HUES48 (cell line): ENCODE data around the gene INSC.
"Not testable (repeated sequence)": the region's sequence is repeated elsewhere in the genome, so short reads cannot be mapped to it uniquely, and the experiment has no call there.

Experiments used
- H3K27ac ChIP-seq: one replicate; pipeline ENCODE4 v1.7.0; 2013; ENCODE audit warnings: low read depth, low read length, inconsistent platforms
- H3K27me3 ChIP-seq: 2 replicates; pipeline ENCODE4 v1.6.1; 2013; ENCODE audit warnings: mild to moderate bottlenecking, low read length; ENCODE audit not compliant: control insufficient read depth, insufficient read depth
- H3K36me3 ChIP-seq: 2 replicates; pipeline ENCODE4 v1.6.1; 2013; ENCODE audit warnings: low read length; ENCODE audit not compliant: control insufficient read depth, insufficient read depth
- H3K4me1 ChIP-seq: 2 replicates; pipeline ENCODE4 v1.6.1; 2013; ENCODE audit warnings: mild to moderate bottlenecking, low read length; ENCODE audit not compliant: control insufficient read depth, insufficient read depth
- H3K4me3 ChIP-seq: 2 replicates; pipeline ENCODE4 v1.5.1; 2013; ENCODE audit warnings: mild to moderate bottlenecking, low read depth, low read length
- H3K9ac ChIP-seq: 2 replicates; pipeline ENCODE4 v1.6.1; 2013; ENCODE audit warnings: mild to moderate bottlenecking, low read depth, low read length, moderate library complexity
- H3K9me3 ChIP-seq: 2 replicates; pipeline ENCODE4 v1.6.1; 2013; ENCODE audit warnings: low read length; ENCODE audit not compliant: control insufficient read depth, insufficient read depth

INSC gene

GRCh38 chr11:15114501-15115475 lies at the start of gene INSC:
INSC (plus strand) TSS chr11:15114923; CDS start chr11:15149175, 34,252 bp downstream.
- H3K36me3 ChIP-seq: no peaks in the 10 kb centered on the region
- H3K27me3 ChIP-seq: peaks cover 33% of the 10 kb centered on the region
- no peak within 1 kb of the TSS for H3K9ac ChIP-seq
- H3K4me3 ChIP-seq: peak within 1 kb of the TSS; percentile 60
- H3K27ac ChIP-seq: no peak within 1 kb of the TSS
- no peaks in the 10 kb centered on the region for H3K9me3 ChIP-seq
- no peaks in the 10 kb centered on the region for H3K4me1 ChIP-seq

GRCh38 chr11:15069751-15070150 lies 45.0 kb upstream of the INSC start:
- peaks cover 33% of the 10 kb centered on the region for H3K27me3 ChIP-seq
- H3K27ac ChIP-seq, H3K4me1 ChIP-seq, H3K4me3 ChIP-seq, H3K36me3 ChIP-seq, H3K9ac ChIP-seq, H3K9me3 ChIP-seq: not testable (repeated sequence)

GRCh38 chr11:15071556-15072255 lies 43.0 kb upstream of the INSC start:
- no peaks in the 10 kb centered on the region for H3K9me3 ChIP-seq
- H3K9ac ChIP-seq: no peak overlapping the region
- H3K4me1 ChIP-seq: peaks cover 5% of the 10 kb centered on the region
- no peak overlapping the region for H3K4me3 ChIP-seq
- H3K27me3 ChIP-seq: peaks cover 33% of the 10 kb centered on the region
- H3K36me3 ChIP-seq: no peaks in the 10 kb centered on the region
- H3K27ac ChIP-seq: no peak overlapping the region

- H3K36me3 ChIP-seq: no peaks in the 10 kb centered on the region
- no peak overlapping the region; the same call in 1 of the 2 replicates for H3K4me3 ChIP-seq
- H3K4me1 ChIP-seq: peaks cover 5% of the 10 kb centered on the region
- no peak overlapping the region for H3K9ac ChIP-seq
- no peak overlapping the region for H3K27ac ChIP-seq
- H3K27me3 ChIP-seq: peaks cover 33% of the 10 kb centered on the region
- H3K9me3 ChIP-seq: no peaks in the 10 kb centered on the region
Observed at GRCh38 chr11:15072551-15073143, 42.1 kb upstream of the INSC start.

- Histone ChIP-seq H3K9ac (peak within 1 kb of the TSS; percentile 19; the same call in 1 of the 2 replicates), H3K4me1 (peaks cover 5% of the 10 kb centered on the region), H3K27me3 (peaks cover 33% of the 10 kb centered on the region)
Observed at GRCh38 chr11:15073361-15074205, 41.1 kb upstream of the INSC start, which contains the start of gene CALCB. CALCB (plus strand) TSS chr11:15073593; CDS start chr11:15074719, 1,126 bp downstream.

GRCh38 chr11:15074206-15075161 lies 40.2 kb upstream of the INSC start:
- Histone ChIP-seq H3K9me3 (no peaks in the 10 kb centered on the region), H3K27me3 (peaks cover 33% of the 10 kb centered on the region), H3K27ac (peak overlapping the region; percentile 59), H3K4me3 (peak overlapping the region; percentile 75), H3K4me1 (peaks cover 5% of the 10 kb centered on the region), H3K9ac (peak overlapping the region; percentile 19; the same call in 1 of the 2 replicates), H3K36me3 (no peaks in the 10 kb centered on the region)

More at GRCh38 chr11:15073361-15074205, 41.1 kb upstream of the INSC start, which contains the start of gene CALCB:
- no peaks in the 10 kb centered on the region for H3K36me3 ChIP-seq
- H3K27ac ChIP-seq: no peak within 1 kb of the TSS
- H3K4me3 ChIP-seq: peak within 1 kb of the TSS; percentile 75
- H3K9me3 ChIP-seq: no peaks in the 10 kb centered on the region

- Histone ChIP-seq H3K27ac (no peak overlapping the region), H3K27me3 (peaks cover 33% of the 10 kb centered on the region), H3K4me1 (peaks cover 5% of the 10 kb centered on the region), H3K4me3 (no peak overlapping the region), H3K36me3 (no peaks in the 10 kb centered on the region), H3K9me3 (no peaks in the 10 kb centered on the region), H3K9ac (no peak overlapping the region)
Observed at GRCh38 chr11:15075162-15075526, 39.6 kb upstream of the INSC start.

- H3K9ac ChIP-seq: no peak overlapping the region
- H3K9me3 ChIP-seq: no peaks in the 10 kb centered on the region
- H3K36me3 ChIP-seq: no peaks in the 10 kb centered on the region
- no peaks in the 10 kb centered on the region for H3K4me1 ChIP-seq
- H3K4me3 ChIP-seq: no peak overlapping the region
- H3K27me3 ChIP-seq: no peaks in the 10 kb centered on the region
- no peak overlapping the region for H3K27ac ChIP-seq
Observed at GRCh38 chr11:15091175-15091574, 23.5 kb upstream of the INSC start.

GRCh38 chr11:15091625-15092024 lies 23.1 kb upstream of the INSC start:
- no peak overlapping the region for H3K27ac ChIP-seq

More at GRCh38 chr11:15091625-15092024, 23.1 kb upstream of the INSC start:
- H3K9me3 ChIP-seq: no peaks in the 10 kb centered on the region
- H3K4me3 ChIP-seq: no peak overlapping the region
- no peaks in the 10 kb centered on the region for H3K27me3 ChIP-seq
- H3K9ac ChIP-seq: no peak overlapping the region
- H3K4me1 ChIP-seq: no peaks in the 10 kb centered on the region
- H3K36me3 ChIP-seq: no peaks in the 10 kb centered on the region
